HUES48 (cell line): Measurements from ENCODE around the gene LY6G5C.
A peak's percentile ranks its signal among the peaks of the same experiment; 100 is the strongest.

ENCODE experiments used
- H3K27ac ChIP-seq: one replicate; pipeline ENCODE4 v1.7.0; 2013; ENCODE audit warnings: low read depth, low read length, inconsistent platforms
- H3K27me3 ChIP-seq: 2 replicates; pipeline ENCODE4 v1.6.1; 2013; ENCODE audit warnings: mild to moderate bottlenecking, low read length; ENCODE audit not compliant: control insufficient read depth, insufficient read depth
- H3K36me3 ChIP-seq: 2 replicates; pipeline ENCODE4 v1.6.1; 2013; ENCODE audit warnings: low read length; ENCODE audit not compliant: control insufficient read depth, insufficient read depth
- H3K4me1 ChIP-seq: 2 replicates; pipeline ENCODE4 v1.6.1; 2013; ENCODE audit warnings: mild to moderate bottlenecking, low read length; ENCODE audit not compliant: control insufficient read depth, insufficient read depth
- H3K4me3 ChIP-seq: 2 replicates; pipeline ENCODE4 v1.5.1; 2013; ENCODE audit warnings: mild to moderate bottlenecking, low read depth, low read length
- H3K9ac ChIP-seq: 2 replicates; pipeline ENCODE4 v1.6.1; 2013; ENCODE audit warnings: mild to moderate bottlenecking, low read depth, low read length, moderate library complexity
- H3K9me3 ChIP-seq: 2 replicates; pipeline ENCODE4 v1.6.1; 2013; ENCODE audit warnings: low read length; ENCODE audit not compliant: control insufficient read depth, insufficient read depth

LY6G5C gene

DNA sequence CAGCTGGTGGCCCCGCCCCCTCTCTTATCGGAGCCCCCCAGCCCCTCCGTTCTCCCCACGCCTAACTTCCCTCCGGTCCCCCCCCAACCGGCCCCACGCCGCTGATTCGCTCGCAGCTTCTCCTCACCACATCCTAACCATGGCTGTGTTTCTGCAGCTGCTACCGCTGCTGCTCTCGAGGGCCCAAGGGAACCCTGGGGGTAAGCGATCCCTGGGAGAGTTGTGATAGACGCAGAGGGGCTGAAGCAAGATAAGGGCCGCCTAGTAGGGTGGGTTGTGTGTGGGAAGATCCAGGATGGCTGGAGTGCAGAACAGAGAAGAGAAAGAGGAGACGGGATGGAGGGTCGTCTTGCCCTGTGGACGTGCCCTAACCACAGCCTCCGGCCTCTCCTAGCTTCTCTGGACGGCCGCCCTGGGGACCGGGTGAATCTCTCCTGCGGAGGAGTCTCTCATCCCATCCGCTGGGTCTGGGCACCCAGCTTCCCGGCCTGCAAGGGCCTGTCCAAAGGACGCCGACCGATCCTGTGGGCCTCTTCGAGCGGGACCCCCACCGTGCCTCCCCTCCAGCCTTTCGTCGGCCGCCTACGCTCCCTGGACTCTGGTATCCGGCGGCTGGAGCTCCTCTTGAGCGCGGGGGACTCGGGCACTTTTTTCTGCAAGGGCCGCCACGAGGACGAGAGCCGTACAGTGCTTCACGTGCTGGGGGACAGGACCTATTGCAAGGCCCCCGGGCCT, 42.5 kb upstream of the LY6G5C start, which contains the start of gene MPIG6B:
Gene MPIG6B, plus strand, starts transcription at position 129 of the 735 bp plus-strand sequence. Its CDS starts 11 bp downstream, at position 140.
- Histone ChIP-seq H3K27ac (no peak within 1 kb of the TSS), H3K9ac (no peak within 1 kb of the TSS), H3K9me3 (no peaks in the 10 kb centered on the region), H3K4me3 (no peak within 1 kb of the TSS), H3K36me3 (peaks cover 20% of the 10 kb centered on the region), H3K27me3 (no peaks in the 10 kb centered on the region), H3K4me1 (peaks cover 5% of the 10 kb centered on the region)

DNA sequence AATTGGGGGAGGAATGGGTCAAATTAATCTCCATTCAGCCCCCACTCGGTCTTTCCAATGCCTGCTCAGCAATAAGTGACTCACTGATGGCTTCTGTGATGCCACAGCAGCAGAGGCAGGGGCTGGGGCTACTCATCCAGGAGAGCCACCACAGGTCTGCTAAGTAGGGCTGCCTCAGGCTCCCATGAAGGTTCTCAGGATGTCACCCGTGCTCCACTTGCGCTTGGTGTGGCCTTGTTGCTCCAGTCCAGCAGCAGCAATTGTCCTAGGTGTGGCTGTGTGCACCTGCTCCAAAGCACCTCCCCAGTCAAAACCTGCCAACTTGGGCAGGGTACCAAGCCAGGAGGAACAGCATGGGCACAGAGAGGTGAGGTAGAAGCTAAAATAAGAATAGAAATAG, 41.3 kb upstream of the LY6G5C start:
- Histone ChIP-seq H3K4me1 (peaks cover 13% of the 10 kb centered on the region), H3K36me3 (peaks cover 14% of the 10 kb centered on the region), H3K4me3 (no peak overlapping the region), H3K9me3 (no peaks in the 10 kb centered on the region), H3K27ac (no peak overlapping the region), H3K27me3 (no peaks in the 10 kb centered on the region), H3K9ac (no peak overlapping the region)

DNA sequence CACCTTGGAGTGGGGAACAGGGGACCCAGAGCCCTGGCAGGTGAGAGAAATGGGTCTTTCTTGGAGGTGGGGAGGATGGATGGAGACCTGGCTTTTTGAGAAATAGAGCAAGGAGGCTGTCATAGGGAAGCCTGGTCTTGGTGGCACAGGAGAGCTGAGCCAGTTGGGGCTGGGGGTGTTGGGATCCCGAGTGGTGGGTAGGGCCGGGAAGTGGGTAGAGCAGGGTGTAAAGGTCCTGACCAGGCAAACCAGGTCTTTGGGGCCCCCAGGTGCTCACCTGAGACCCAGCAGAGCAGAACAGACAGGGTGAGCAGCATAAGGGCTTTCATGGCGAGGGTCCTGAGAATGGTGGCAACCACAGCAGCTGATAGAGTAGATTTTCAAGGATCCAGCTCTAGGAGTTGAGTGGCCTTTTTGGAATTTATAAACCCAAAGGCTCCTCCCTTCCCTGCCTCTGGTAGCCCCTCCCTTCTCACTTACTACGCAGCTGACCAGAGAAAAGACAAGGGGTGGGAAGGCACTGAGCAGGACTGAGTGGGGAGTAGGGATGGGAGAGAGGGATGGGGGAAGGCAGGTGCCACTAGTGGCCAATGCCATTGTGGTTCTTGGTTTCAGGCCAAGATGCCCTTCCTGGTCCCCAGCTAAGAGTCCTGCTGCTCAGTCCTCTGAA, 40.6 kb upstream of the LY6G5C start, which contains the start of gene LY6G6C:
Gene LY6G6C, minus strand, starts transcription at position 396 of the 670 bp plus-strand sequence. Its CDS starts 67 bp downstream, at position 329.
- Histone ChIP-seq H3K27ac (no peak within 1 kb of the TSS), H3K36me3 (peaks cover 7% of the 10 kb centered on the region), H3K27me3 (no peaks in the 10 kb centered on the region), H3K9ac (no peak within 1 kb of the TSS), H3K4me3 (no peak within 1 kb of the TSS), H3K4me1 (peaks cover 13% of the 10 kb centered on the region), H3K9me3 (no peaks in the 10 kb centered on the region)

DNA sequence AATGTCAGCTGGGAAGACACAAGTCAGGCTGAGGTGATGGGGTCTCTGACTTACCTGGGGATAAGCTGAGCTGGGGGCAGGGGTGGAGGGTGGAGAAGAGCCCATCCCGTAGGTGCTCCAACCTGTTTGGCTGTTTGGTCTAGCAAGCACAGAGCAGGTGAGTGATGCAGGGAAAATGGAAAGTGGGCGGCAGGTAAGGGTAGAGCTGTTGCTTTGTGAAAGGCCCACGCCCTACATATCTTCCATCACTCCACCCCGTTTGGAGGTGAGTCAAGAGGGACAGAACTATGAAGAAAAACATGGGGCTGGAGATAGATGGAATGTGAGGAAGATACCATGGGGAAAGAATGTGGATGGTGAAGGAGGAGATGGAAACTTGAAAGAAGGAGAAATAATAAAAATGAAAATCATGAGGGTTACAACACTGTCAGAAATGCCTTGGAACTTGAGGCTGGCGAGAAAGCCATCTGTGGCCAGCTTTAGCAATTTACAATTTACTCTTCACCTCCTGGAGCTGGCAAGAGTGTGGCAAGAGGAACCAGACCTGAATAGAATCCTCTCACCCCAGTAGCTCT, 39.4 kb upstream of the LY6G5C start:
- H3K27ac ChIP-seq, result no peak overlapping the region
- H3K4me1 ChIP-seq, result peaks cover 15% of the 10 kb centered on the region
- no peak overlapping the region for H3K9ac ChIP-seq
- no peak overlapping the region for H3K4me3 ChIP-seq
- no peaks in the 10 kb centered on the region for H3K27me3 ChIP-seq
- no peaks in the 10 kb centered on the region for H3K9me3 ChIP-seq
- H3K36me3 ChIP-seq, result no peaks in the 10 kb centered on the region

DNA sequence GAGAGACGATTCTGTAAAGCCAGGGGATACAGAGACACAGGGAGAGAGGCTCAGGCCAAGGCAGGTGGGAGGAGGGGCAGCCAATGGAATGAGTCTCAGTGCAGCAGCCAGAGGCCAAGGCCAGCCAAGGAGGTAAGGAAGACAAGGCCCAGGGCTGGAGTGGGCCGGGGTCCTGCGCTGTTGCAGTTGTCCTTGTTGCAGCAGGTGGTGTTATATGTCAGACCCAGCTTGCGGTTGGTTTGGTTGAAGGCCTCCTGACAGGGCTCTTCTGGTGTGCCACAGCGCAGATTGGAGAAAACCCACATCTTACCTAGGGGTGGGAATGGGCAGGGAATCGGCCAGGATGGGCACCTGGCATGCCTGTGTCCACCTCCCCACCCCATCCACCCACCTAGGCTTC, 38.1 kb upstream of the LY6G5C start:
- Histone ChIP-seq H3K4me3 (no peak overlapping the region), H3K36me3 (no peaks in the 10 kb centered on the region), H3K4me1 (peaks cover 27% of the 10 kb centered on the region), H3K9ac (no peak overlapping the region), H3K9me3 (no peaks in the 10 kb centered on the region), H3K27me3 (no peaks in the 10 kb centered on the region), H3K27ac (no peak overlapping the region)

DNA sequence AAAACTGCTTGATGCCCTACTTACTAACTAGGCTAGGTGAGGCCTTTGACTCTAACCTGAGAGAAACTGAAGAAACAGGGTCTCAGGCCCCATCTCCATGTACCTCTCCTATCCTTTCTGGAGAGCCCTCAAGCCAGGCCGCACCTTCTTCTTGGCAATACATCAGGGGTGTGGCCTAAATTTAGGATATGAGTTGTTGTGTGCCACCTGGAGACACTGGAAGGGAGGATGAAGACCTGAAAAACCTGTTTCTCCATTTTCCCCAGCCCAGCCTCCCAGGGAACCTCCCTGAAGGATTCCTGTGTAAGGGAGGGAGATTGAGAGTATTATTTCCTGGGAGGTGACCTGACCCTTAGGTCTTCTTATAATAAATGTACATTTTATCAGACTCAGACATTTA, 37.4 kb upstream of the LY6G5C start:
- Histone ChIP-seq H3K9me3 (no peaks in the 10 kb centered on the region), H3K9ac (no peak overlapping the region), H3K27me3 (no peaks in the 10 kb centered on the region), H3K4me3 (no peak overlapping the region), H3K36me3 (no peaks in the 10 kb centered on the region), H3K4me1 (peaks cover 31% of the 10 kb centered on the region), H3K27ac (no peak overlapping the region)

DNA sequence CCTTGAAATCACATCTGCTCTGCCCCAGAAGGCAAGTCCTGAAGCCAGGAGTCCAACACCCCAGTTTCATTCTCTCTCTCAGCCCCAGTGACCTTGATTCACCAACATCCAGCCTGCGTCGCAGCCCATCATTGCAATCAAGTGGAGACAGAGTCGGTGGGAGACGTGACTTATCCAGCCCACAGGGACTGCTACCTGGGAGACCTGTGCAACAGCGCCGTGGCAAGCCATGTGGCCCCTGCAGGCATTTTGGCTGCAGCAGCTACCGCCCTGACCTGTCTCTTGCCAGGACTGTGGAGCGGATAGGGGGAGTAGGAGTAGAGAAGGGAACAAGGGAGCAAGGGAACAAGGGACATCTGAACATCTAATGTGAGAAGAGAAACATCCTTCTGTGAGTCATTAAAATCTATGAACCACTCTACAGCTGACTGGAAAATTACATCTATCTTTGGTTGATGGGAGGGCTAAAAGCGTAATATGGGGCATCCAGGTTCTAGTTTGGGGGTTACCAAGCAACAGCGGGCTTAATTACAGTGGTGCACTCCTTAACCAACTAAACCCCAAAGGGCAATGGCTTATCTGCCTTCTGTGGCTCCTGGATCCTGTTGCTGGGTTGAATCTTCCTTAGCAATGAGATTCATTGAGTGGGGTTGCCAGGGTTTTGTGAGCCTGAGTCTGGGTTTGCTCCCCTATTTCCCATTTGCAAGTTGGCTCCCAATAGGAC, 36.8 kb upstream of the LY6G5C start:
- H3K4me3 ChIP-seq, result no peak overlapping the region
- no peak overlapping the region for H3K27ac ChIP-seq
- H3K9me3 ChIP-seq, result no peaks in the 10 kb centered on the region
- no peaks in the 10 kb centered on the region for H3K36me3 ChIP-seq
- H3K9ac ChIP-seq, result no peak overlapping the region
- peaks cover 31% of the 10 kb centered on the region for H3K4me1 ChIP-seq
- no peaks in the 10 kb centered on the region for H3K27me3 ChIP-seq

DNA sequence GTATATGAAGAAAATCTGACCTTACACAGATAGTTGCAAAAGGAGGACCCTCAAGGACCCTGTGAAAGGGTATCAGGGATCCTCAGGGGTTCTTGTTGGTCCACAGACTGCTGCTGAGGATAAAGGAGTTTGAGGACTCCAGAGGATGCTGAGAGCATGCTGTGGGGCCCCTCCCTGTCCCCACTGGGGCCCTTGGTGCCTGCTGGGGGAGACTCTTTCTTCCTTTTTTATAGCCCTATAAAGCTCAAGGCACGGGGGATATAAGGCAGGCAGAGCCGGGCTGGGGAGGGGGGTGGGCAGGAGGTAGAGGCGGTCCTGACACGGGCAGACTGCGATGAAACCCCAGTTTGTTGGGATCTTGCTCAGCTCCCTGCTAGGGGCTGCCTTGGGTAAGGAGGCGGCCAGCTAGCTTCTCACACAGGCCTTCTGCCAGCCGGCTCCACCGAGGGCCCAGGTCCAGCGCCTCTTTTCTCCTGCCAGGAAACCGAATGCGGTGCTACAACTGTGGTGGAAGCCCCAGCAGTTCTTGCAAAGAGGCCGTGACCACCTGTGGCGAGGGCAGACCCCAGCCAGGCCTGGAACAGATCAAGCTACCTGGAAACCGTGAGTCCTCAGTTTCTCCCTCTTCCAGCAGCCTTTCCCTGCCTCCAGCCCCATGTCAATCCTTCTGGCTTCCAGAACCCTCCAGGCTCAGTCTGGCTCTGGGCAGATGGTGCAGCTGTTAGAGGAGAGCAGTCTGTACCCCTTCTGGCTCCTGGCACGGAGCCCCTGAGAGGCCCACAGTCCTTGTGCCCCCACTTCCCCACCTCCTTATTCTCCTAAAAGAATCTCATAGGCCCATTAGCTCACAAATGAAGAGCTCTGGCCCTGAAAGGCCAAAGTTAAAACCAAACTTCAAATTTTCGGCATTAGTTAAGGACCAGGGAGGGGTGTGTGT, 34.4 kb upstream of the LY6G5C start, which contains the start of gene LY6G6D:
Gene LY6G6D, plus strand, starts transcription at position 327 of the 937 bp plus-strand sequence. Its CDS starts 8 bp downstream, at position 335.
- H3K27me3 ChIP-seq, result no peaks in the 10 kb centered on the region
- peaks cover 31% of the 10 kb centered on the region for H3K4me1 ChIP-seq
- no peak within 1 kb of the TSS for H3K4me3 ChIP-seq
- no peaks in the 10 kb centered on the region for H3K36me3 ChIP-seq
- no peaks in the 10 kb centered on the region for H3K9me3 ChIP-seq
- peak within 1 kb of the TSS; percentile 80 for H3K27ac ChIP-seq
- H3K9ac ChIP-seq, result no peak within 1 kb of the TSS

DNA sequence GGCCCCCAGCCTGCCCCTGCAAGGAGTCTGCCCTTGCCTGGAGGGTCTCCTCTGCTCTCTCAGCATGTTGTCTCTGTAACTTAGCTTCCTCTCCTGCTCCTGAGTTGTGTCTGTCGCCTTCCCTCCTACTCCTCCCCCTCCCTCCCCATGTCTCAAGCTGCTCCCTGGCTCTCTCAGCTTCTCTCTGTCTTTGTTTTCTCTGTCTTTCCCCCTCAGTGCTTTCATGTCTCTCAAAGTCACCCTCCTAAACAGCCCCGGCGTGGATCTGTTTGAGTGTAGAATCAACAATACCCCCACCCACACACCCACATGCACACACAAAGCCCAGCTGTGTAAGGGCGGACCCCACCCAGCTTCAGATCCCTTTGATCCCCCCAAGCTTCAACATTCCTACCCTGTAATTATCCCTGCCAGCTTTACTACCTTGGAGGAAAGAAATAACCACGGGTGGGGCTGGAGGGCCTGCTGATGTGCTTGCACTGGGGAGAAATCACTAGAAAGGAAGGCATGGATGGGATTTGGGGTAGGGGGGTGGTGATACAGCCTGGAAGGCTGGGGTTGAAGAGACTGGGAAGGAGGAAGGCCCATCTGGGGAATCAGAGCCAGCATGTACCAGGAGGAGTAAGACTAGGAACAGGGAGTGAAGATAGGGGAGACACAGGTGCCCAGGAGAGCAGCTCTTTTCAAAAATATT, 33.3 kb upstream of the LY6G5C start:
- no peaks in the 10 kb centered on the region for H3K36me3 ChIP-seq
- peak overlapping the region; percentile 80 for H3K27ac ChIP-seq
- no peaks in the 10 kb centered on the region for H3K27me3 ChIP-seq
- peaks cover 31% of the 10 kb centered on the region for H3K4me1 ChIP-seq
- no peak overlapping the region for H3K4me3 ChIP-seq
- H3K9ac ChIP-seq, result no peak overlapping the region
- H3K9me3 ChIP-seq, result no peaks in the 10 kb centered on the region
